OCI-LY7 (cell line): ENCODE results near the gene SHC2. TPM values are rescaled to one million over a fixed set of nuclear protein-coding genes. Genes with fewer than 3 reads are reported as not detected.

ENCODE experiments used
- BruUV-seq: library from RNA; stranded (reverse); fragments of 400-500 nt; replicated peaks from 2 replicates; lab custom pipeline; 2021; lab: Mats Ljungman, UMichigan
- CTCF ChIA-PET: fragments of 300-600 bp; sonication (Branson Sonifier 250); formaldehyde crosslinking; loops from one replicate; lab custom pipeline; 2022; ENCODE audit warnings: antibody characterized with exemption; ENCODE audit not compliant: unreplicated experiment; lab: Charles Lee
- POLR2A ChIA-PET: fragments of 300-600 bp; sonication (Branson Sonifier 250); formaldehyde crosslinking; loops from one replicate; lab custom pipeline; 2022; ENCODE audit warnings: antibody characterized with exemption; lab: Charles Lee
- DNase-seq: peaks from one replicate; pipeline ENCODE4 v3.0.0-alpha.2; 2015; ENCODE audit warnings: low spot score
- H2AFZ ChIP-seq: fragments of 200-600 bp; sonication (generic), shearing (Covaris generic); 2 replicates; pipeline ENCODE4 v1.6.1; 2014; ENCODE audit warnings: mild to moderate bottlenecking, antibody characterized with exemption, low read length, moderate library complexity
- H3K27ac ChIP-seq: fragments of 200-600 bp; sonication (generic); 2 replicates; pipeline ENCODE4 v1.5.1; 2014; ENCODE audit warnings: mixed run types, low read depth, mild to moderate bottlenecking, moderate library complexity, low read length, inconsistent platforms; ENCODE audit not compliant: poor library complexity, severe bottlenecking
- H3K36me3 ChIP-seq: fragments of 200-600 bp; sonication (generic); 2 replicates; pipeline ENCODE4 v1.6.1; 2014; ENCODE audit warnings: mild to moderate bottlenecking, antibody characterized with exemption, low read length, moderate library complexity, mixed read lengths; ENCODE audit not compliant: insufficient read depth
- H3K4me1 ChIP-seq: fragments of 200-600 bp; sonication (generic); 2 replicates; pipeline ENCODE4 v1.5.1; 2014; ENCODE audit warnings: mild to moderate bottlenecking, low read length; ENCODE audit not compliant: insufficient read depth, poor library complexity, severe bottlenecking
- H3K4me2 ChIP-seq: fragments of 200-600 bp; sonication (generic); 2 replicates; pipeline ENCODE4 v1.6.1; 2014; ENCODE audit warnings: mild to moderate bottlenecking, low read length
- H3K4me3 ChIP-seq: fragments of 200-600 bp; sonication (generic); 2 replicates; pipeline ENCODE4 v1.5.1; 2014; ENCODE audit warnings: mild to moderate bottlenecking, low read depth, low read length; ENCODE audit not compliant: poor library complexity, severe bottlenecking
- H3K79me2 ChIP-seq: fragments of 200-600 bp; sonication (generic); 2 replicates; pipeline ENCODE4 v1.6.1; 2016; ENCODE audit warnings: low read depth, mild to moderate bottlenecking, low read length, moderate library complexity, mixed read lengths; ENCODE audit not compliant: insufficient read depth
- H3K9me2 ChIP-seq: fragments of 200-600 bp; sonication (generic); 2 replicates; pipeline ENCODE4 v1.6.1; 2016; ENCODE audit warnings: mild to moderate bottlenecking, low read length, mixed read lengths; ENCODE audit not compliant: insufficient read depth
- H3K9me3 ChIP-seq: fragments of 200-600 bp; sonication (generic); 2 replicates; pipeline ENCODE4 v1.6.1; 2014; ENCODE audit warnings: mild to moderate bottlenecking, mixed run types, low read length, mixed read lengths
- H4K20me1 ChIP-seq: fragments of 200-600 bp; sonication (generic); 2 replicates; pipeline ENCODE4 v1.6.1; 2014; ENCODE audit warnings: mild to moderate bottlenecking, antibody characterized with exemption, low read length, moderate library complexity, mixed read lengths; ENCODE audit not compliant: insufficient read depth
- EZH2phosphoT487 ChIP-seq: fragments of 200-600 bp; sonication (generic); IDR thresholded peaks from 2 replicates; pipeline ENCODE4 v1.6.1; 2018; ENCODE audit warnings: low read depth, borderline replicate concordance, mild to moderate bottlenecking, mixed run types, antibody characterized with exemption, low read length, moderate library complexity, mixed read lengths
- intact Hi-C: fragments of 100-400 bp; cut with micrococcal nuclease; formaldehyde crosslinking; loops from one replicate; pipeline ENCODE4 v1.10.0; 2022; ENCODE audit not compliant: unreplicated experiment
- total RNA-seq, 2 experiments: library from RNA; depleted of rRNA in 1 of 2; stranded (reverse); fragments of >200 nt in 1 of 2; shearing (Covaris generic) in 1 of 2; gene quantifications; 2 replicates each; pipeline ENCODE4 v1.2.3, GENCODE V29; 2014 to 2022
- TF ChIP-seq, protein P1 (sequence below): fragments of 200-600 bp; sonication (generic); conservative IDR thresholded peaks from 2 replicates; pipeline ENCODE4 v1.5.1; 2014; ENCODE audit warnings: mild to moderate bottlenecking, antibody characterized with exemption, low read length, moderate library complexity, mixed read lengths

The SHC2 gene
- total RNA-seq, 2 experiments from 2014 or later, result 0.28 to 0.65 TPM

GRCh38 chr19:457636-458035 lies 3.2 kb downstream of the SHC2 start:
- ChIA-PET POLR2A (no interaction called here), CTCF (no interaction called here)

DNA sequence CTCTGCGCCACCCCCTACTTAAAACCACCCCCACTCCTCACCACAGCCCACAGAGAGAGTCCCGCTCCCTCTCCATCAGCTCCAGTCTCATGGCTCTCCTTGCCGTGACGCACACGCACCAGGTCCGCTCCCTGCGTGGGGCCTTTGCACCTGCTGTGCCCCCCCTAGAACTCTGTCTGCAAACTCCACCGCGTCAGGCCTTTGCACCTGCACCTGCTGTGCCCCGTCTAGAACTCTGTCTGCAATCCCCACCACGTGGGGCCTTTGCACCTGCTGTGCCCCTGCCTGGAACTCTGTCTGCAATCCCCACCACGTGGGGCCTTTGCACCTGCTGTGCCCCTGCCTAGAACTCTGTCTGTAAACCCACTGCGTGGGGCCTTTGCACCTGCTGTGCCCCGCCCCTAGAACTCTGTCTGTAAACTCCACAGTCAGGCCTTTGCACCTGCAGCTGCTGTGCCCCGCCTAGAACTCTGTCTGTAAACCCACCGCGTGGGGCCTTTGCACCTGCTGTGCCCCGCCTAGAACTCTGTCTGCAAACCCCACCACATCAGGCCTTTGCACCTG lies 4.2 kb downstream of the SHC2 start:
- intact Hi-C loops, result no loop called here
- Histone ChIP-seq H4K20me1 (no peaks in the 10 kb centered on the region), H3K4me3 (no peak overlapping the region), H3K36me3 (no peaks in the 10 kb centered on the region), H3K4me1 (no peaks in the 10 kb centered on the region), H3K4me2 (no peak overlapping the region), H3K9me3 (no peaks in the 10 kb centered on the region), H2AFZ (no peak overlapping the region), H3K9me2 (no peaks in the 10 kb centered on the region), H3K27ac (no peak overlapping the region), H3K79me2 (no peaks in the 10 kb centered on the region)
- ChIA-PET CTCF (no interaction called here), POLR2A (no interaction called here)
- DNase-seq, result no peak
- no TSS peak for BruUV-seq
- TF ChIP-seq EZH2phosphoT487, result no peak
- TF ChIP-seq, protein P1, sequence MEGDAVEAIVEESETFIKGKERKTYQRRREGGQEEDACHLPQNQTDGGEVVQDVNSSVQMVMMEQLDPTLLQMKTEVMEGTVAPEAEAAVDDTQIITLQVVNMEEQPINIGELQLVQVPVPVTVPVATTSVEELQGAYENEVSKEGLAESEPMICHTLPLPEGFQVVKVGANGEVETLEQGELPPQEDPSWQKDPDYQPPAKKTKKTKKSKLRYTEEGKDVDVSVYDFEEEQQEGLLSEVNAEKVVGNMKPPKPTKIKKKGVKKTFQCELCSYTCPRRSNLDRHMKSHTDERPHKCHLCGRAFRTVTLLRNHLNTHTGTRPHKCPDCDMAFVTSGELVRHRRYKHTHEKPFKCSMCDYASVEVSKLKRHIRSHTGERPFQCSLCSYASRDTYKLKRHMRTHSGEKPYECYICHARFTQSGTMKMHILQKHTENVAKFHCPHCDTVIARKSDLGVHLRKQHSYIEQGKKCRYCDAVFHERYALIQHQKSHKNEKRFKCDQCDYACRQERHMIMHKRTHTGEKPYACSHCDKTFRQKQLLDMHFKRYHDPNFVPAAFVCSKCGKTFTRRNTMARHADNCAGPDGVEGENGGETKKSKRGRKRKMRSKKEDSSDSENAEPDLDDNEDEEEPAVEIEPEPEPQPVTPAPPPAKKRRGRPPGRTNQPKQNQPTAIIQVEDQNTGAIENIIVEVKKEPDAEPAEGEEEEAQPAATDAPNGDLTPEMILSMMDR, result no peak

More at GRCh38 chr19:457636-458035, 3.2 kb downstream of the SHC2 start:
- H3K4me1 ChIP-seq, result no peaks in the 10 kb centered on the region
- no peak overlapping the region for H3K4me2 ChIP-seq
- H3K4me3 ChIP-seq, result no peak overlapping the region
- no peaks in the 10 kb centered on the region for H3K79me2 ChIP-seq
- DNase-seq, result no peak
- H3K9me2 ChIP-seq, result no peaks in the 10 kb centered on the region
- no peaks in the 10 kb centered on the region for H4K20me1 ChIP-seq
- TF ChIP-seq, protein P1, result no peak
- TF ChIP-seq EZH2phosphoT487, result no peak
- intact Hi-C loops, result no loop called here
- no peaks in the 10 kb centered on the region for H3K9me3 ChIP-seq
- BruUV-seq, result no TSS peak
- no peak overlapping the region for H3K27ac ChIP-seq
- no peak overlapping the region for H2AFZ ChIP-seq
- H3K36me3 ChIP-seq, result no peaks in the 10 kb centered on the region

- Histone ChIP-seq H3K79me2 (no peaks in the 10 kb centered on the region), H3K4me3 (no peak overlapping the region), H3K9me3 (0 out of 2 replicates have a peak, but pooled peaks cover 4% of the 10 kb centered on the region), H3K9me2 (no peaks in the 10 kb centered on the region), H3K27ac (no peak overlapping the region), H3K36me3 (no peaks in the 10 kb centered on the region), H3K4me2 (no peak overlapping the region), H2AFZ (no peak overlapping the region), H4K20me1 (no peaks in the 10 kb centered on the region), H3K4me1 (no peaks in the 10 kb centered on the region)
- no TSS peak for BruUV-seq
- POLR2A ChIA-PET, result no interaction called here
- CTCF ChIA-PET, result no interaction called here
- intact Hi-C loops, result no loop called here
- no peak for DNase-seq
- TF ChIP-seq EZH2phosphoT487, result no peak
- TF ChIP-seq, protein P1, result no peak
Observed at GRCh38 chr19:455851-456546, 4.8 kb downstream of the SHC2 start.
